HG03280 (cell line): ENCODE results near the gene FRMD4B.

Experiments
- ATAC-seq: cut with Tn5 transposase; IDR thresholded peaks from one replicate; pipeline ENCODE4 v1.9.1; 2021; ENCODE audit warnings: mild to moderate bottlenecking, moderate library complexity; ENCODE audit not compliant: unreplicated experiment

Gene FRMD4B

DNA sequence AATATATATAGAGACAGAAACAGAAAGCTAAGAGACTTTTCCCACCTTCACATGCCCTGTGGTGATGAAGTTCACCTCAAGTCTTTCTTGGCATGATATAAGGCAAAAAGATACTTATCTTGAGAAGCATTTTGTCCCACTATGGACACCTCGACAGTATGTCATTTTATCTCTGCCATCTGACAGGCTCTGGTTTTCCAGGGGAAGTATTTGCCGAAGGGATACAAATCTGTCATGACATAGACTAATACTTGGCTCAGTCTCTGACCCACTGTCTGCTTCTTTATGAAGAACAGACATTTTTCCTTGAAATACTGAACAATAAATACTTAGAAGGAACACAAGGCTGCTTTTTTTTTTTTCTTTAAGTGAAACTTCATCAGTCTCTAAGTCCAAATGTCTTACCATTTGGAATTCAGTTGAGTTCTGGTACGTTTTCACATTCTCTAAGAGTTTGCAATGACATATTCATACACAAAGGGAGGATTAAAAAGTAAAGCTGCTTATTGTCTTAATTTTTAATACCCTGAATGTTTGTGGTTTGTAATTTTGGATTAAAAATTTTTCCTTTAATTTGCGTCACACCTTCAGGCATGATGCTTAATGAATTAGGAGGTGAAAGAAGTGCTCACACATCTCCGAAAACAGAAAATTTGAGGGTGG is 175.7 kb downstream of the FRMD4B start:
- no peak for ATAC-seq

DNA sequence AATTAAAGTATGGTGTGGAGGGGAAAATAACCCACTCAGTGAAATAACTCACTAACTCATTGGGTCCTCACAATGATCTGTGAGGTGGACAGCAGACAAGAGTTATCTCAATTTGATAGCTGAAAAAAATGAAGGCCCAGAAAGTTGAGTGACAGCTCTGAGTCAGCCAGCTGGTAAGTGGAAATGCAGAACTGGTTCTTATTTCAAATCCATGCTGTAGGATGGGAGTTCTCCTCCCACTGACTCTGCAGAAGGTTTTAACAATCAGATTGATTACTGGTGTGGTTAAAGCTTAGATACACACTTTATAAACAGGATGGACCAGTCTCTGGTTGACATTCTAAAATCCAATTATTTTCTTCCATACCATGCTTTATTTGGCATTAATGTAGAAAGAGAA is 176.5 kb downstream of the FRMD4B start:
- no peak for ATAC-seq

DNA sequence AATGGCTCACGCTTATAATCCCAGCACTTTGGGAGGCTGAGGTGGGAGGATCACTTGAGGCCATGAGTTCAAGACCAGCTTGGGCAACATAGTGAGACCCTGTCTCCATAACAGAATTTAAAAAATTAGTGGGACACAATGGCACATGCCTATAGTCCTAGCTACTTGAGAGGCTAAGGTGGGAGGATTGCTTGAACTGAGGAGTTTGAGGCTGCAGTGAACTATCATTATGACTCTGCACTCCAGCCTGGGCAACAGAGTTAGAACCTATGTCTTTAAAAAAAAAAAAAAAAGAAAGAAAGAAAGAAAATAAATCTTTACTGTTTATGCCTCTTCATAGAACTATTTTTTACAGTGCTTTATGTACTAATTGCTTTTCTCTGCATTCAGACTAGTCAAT is 178.9 kb downstream of the FRMD4B start:
- no peak for ATAC-seq

DNA sequence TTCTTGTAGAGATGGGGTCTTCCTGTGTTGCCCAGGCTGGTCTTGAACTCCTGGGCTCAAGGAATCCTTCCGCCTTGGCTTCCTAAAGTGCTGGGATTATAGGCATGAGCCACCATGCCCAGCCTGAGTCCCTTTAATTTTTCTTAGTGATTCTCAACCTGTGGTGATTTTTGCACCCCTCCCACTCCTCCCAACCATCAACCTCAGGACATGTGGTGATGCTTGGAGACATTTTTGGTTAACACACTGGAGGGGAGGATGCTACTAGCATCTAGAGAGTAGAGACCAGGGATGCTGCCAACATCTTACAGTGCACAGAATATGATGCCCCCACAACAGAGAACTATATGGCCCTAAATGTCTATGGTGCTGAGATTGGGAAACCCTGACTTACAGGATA is 180.5 kb downstream of the FRMD4B start:
- ATAC-seq: no peak

DNA sequence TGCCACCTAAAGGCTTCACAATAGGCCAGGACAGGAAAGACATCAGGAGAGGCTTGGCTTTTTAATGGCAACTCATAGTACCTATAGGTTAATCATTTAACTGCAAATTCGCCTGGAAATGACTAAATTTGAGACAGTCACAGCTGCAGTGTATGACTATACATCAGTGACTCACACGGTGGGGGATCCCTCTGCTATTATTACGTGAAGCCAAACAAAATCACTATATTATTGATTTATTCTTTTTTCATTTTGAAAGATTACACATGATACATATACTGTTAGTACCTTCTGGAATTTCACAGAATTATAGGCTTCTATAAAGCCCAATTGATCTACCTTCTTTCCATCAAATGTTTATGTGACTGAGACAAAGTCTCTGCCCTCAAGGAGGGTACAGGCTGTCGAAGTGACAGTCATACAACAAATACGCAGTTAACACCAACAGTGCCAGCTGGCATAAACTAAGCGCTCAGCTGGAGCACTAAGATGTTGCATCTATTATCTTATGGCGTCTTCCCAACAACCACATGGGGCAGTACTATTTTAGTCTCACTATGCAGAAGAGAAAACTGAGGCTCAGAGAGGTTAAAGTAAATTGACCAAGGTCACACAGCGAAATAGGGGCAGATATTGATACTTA is 181.5 kb downstream of the FRMD4B start:
- peak; percentile 77 for ATAC-seq

DNA sequence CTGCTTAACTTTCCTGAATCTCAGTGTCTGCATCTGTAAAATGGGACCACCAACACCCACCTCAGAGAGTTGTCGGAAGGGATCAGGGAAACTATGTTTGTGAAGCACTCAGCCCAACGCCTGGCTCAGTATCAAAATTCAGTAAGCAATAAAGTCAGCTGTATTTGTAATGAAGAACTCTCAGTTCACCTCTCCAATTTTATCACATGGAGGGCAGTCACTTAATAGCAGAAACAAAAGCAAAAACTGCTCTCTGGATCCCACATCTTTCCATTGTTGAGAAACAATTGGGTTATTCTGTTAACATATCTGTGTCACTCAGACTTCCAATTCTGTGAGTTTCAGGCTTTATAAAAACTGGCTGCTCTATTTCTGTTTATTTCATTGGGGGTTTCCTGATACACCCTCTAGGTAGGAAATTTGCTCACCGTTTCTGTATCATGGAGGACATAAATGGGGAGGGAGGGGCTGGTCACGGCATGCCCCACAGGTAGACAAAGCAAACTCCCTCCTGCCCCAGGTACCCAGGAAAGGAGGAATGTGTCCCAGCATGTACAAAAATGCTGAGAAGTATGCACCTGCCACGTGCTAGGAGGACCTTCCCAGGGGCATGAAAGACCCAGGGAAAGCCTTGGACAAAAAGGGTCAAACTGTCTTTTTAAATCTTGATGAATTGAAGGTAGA is 182.1 kb downstream of the FRMD4B start:
- peak; percentile 8 for ATAC-seq

DNA sequence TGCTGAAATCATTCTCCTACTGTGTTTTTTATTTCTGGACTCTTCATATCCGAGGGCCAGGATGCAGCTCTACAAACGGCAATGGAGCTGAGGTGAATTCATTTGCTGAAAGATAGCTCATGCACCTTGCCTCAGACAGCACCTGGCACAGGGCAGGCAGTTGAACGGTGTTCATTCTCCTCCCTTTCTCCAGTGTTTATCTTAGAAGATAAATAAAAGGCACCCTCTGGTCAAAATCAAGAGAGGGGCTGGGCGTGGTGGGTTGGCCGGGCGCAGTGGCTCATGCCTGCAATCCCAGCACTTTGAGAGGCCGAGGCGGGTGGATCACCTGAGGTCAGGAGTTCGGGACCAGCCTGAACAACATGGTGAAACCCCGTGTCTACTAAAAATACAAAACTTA is 184.2 kb downstream of the FRMD4B start:
- ATAC-seq: no peak

DNA sequence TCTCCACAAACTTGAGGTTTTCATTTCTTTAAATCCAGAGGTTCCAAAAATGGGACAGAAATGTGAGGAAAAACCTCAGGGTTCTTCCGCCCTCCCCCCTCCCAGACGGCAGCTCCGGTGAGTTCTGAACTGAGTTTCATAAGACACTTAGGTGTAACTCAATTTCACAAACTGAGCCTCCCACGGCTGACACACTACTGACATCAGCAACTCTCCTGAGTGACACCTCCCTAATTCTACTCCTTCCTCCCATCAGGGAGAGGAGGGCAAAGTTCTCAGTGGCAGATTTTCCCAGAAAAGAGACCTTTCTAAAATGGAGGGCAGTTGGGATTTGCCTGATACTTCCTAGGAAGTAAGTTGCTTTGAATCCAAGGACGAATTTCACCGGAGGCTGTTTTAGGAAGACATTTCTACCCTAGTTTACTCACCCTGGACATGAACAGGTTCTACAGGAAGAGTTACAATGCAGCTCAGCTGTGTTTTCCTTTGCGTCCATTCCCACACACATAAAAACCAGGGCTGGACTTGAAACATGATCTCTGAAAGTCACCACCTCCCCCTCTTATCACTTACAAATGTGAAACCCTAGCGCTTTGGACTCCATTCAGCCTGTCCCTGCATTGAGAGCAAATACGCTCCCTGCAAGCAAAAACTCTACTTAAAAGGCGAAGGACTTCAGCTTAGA is 185.4 kb downstream of the FRMD4B start:
- no peak for ATAC-seq

DNA sequence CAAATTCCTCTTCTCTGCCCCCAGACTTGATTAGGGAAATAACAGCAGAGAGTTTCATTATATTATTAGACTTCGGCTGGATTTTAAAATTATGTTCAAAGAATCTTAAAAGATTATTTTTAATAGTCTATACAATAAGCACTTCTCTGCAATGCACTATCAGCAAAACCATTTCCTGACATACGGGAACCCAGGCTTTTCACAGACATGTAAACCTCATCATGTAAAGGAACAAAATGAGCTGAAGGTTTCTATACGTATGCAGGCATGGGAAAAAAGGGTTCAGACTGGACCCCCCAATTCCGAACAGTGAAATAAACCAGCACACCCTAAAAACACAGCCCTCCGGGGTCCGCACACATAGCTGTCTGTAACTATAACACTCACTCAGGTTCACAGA is 185.9 kb downstream of the FRMD4B start:
- no peak for ATAC-seq

DNA sequence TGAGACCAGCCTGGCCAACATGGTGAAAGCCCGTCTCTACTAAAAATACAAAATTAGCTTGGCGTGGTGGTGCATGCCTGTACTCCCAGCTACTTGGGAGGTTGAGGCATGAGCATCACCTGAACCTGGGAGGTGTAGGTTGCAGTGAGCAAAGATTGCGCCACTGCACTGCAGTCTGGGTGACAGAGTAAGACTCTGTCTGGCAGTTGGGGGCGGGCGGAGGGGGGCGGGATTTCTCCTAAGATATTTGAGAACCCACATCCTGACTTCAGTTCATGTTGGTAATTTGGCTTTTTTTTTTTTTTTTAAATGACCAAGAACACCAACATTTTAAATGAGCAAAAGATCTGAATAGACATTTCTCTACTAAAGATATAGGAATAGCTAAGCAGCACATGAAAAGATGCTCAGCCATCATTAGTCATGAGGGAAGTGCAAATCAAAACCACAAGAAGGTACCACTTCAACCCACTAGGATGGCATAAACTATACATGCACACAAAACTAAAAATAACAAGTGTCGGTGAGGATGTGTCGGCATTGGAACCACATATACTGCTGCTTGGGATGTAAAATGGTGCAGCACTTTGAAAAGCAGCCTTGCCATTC is 187.9 kb downstream of the FRMD4B start:
- ATAC-seq: no peak

DNA sequence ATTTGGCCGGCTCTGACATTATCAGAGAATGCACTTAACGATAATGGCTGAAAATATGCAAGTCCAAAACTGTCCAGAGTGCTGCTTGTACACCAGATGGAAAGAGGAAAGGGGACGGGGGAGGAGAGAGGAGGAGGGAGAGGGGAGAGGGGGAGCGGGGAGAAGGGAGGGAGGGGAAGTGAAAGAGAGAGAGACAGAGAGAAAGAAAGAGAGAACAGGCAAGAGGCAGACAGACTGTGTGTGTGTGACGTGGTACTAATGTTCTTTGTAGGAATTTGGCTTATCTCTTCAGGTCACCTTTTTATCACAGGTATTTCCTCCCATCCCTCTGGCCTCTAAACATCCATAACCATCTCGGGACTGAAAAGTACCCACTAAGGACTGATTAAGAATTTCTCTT is 188.4 kb downstream of the FRMD4B start:
- ATAC-seq: no peak

DNA sequence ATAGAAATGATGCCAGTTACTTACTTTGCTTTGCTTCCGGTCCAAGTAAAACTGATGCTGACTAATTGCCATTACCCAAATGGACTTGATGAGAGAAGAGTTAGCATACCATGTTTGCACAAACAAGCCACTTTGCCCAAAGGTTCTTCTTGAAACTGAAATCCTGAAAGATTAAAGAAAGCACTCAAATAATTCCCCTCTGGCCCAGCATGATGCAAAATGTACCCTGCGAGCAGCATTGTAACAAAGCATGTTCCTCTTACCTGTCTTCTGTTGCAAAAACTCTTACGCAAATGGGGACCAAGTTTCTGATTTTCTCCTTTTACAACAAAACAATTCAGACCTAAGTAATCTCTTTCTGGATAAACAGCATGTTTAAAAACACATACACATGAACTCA is 189.0 kb downstream of the FRMD4B start:
- no peak for ATAC-seq

DNA sequence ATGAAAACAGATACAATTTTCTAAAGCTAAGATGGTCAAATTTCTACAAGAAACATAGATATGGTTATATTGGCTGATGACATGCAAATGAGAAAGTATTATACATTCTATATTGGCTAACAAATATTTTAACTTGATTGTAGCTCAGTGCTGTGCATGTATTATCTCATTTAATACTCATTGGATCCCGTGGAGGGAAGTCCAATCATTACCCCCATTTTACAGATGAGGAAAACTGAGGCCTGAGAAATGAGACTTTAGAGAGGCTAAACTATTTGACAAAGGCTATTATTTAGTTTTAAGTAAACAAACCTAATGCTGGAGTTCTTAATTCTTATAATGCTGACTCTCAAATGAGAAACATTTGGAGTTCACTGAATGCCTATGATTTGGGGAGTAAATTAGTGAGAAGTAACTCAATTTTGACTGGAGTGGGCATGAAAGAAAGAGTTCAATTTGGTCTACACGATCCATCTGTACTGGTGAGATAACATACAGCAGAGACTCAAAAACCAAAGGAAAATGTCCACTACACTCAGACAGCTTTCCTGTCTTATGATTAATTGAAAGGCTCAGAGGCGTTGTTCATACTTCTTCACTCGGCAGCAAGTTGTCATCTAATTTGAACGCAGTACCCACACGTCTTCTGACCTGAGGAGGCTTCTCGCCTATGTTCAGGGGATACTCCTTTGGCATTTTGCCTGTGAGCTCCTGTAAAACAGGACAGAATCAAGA is 191.3 kb downstream of the FRMD4B start:
- no peak for ATAC-seq

DNA sequence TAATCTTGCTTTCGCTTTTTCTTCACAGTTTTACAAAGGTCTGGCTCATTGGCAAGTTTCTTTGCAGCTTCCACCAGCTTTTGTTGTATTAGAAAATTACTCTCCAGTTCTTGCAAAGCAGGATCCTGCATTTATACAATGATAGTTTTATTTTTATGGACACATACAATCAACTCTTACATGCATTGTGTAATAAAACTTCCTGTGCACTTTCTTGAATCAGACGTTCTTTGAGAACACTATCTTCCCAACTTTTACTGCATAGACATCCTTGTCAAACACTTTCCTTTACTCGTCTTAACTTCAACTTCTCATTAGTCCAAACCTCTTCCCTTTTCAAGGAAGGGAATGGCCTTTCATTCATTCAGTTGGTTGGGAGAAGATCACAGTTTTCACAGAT is 192.1 kb downstream of the FRMD4B start:
- ATAC-seq: no peak

DNA sequence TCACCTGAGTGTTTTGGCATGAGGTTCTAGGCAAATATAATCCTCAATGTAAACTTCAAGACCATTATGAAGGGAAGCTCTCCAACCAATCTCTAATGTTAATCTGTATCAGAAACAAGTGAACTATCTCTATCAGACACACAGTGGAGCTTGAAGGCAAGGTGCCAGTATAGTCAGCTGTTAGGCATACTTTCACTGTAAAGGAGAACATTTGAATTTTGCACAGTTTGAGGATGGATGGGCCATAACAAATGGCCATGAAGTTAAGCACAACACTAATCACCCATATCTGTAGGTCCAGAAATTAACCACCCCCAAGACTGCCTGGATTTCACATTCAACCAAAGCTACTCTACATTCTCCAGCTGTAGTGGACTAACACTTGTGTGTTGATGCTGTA is 194.4 kb downstream of the FRMD4B start:
- ATAC-seq: no peak

DNA sequence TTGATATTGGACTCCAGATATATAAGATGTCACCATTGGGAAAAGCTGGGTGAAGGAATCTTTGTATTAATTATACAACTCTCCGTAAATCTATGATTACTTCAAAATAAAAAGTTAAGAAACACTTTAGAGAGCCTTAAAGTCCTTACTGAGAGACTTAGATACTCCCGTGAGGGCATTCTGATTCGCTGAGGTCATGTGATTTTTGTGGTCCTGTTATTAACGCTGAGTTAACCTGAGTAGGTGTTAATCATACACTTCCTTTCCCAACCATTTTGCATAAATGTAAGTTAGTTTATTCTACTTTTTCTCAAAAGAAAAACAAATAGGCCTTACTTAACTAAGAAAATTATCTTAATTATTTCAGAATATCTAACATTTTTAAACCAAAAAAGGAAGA is 196.4 kb downstream of the FRMD4B start:
- ATAC-seq: no peak

DNA sequence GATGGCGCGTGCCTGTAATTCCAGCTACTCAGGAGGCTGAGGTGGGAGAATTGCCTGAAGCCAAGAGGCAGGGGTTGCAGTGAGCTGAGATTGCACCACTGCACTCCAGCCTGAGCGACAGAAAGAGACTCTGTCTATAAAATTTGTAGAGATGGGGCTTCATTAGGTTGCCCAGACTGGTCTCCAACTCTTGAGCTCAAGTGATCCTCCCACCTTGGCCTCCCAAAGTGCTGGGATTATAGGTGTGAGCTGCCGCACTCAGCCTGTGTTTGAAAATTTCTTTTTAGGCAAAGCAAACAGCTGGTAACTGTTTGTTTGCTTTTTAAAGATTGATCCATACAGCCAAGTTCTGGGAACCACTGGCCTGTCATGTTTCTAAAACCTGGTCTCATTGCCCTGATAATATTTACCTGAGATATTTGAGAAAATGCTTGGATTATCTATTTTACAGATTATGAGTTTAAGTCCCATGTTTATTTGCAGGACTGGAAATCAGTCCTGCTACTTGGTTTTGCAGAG is 199.3 kb downstream of the FRMD4B start:
- ATAC-seq: no peak

DNA sequence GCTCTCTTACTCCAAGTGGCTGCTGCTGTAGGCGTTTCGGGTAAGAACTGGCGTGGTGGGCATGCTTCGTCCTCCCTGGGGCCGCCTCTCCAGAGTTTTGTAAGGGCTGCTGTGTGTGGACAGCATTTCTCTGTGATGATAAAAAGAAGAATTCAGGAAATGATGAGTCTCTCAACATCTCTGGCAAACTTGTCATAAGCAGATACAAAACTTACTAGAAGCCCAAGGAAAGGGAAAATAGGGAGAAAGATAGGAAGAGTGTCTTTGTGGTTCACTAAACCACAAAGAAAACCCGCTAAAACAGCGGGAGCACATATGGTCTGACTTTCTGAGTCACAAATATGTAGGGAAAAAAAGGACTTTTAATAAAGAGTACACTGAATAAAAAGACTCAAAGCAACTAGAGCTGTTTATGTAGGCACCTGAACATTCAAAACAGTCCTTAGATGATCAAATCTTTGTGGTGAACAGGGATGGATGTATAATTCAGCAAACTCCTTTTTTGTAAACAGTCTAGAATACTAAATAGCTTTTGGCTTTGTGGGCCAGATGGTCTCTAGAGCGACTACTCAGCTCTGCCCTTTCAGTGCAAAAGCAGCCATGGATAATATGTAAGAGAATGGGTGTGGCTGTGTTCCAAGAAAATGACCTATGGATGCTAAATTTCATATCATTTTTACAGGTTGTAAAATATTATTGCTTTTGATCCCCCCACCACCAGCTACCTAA is 203.1 kb downstream of the FRMD4B start:
- no peak for ATAC-seq

DNA sequence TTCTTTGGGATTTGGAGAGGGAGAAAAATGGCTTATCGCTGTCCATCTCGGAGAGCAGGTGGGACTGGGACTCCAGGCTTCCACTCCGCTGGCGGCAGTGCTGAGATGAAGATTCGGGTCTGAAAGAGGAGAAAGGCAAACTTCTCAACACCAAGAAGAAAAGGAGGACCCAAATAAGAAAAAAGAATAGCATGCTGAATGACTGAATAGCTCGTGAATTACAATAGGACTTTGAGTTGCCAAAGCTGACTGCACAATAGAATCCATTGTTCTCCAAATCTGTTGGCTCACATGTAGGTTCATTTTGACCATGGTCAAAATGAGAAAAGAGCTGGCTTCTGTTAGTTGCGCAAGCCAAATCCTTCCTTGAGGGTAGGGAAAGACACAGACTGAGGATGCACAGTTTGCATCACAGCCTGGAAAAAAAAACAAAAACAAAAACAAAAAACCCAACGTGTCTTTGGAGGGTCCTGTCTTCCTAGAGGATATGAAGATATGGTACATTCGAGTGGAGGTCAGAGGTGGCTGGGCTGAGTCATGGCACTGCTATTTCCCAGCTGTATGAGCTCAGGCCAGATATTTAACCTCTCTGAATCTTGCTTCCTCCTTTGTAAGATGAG is 204.2 kb downstream of the FRMD4B start:
- no peak for ATAC-seq
